HEK293 (cell line): ENCODE results near the gene ARHGAP23.

Experiments used
- BCL11B ChIP-seq: fragments of 450-650 bp; formaldehyde crosslinking; IDR thresholded peaks from 2 replicates; pipeline ENCODE4 v1.5.1; 2016; ENCODE audit warnings: low read depth, missing biosample characterization, missing genetic modification characterization
- KLF16 ChIP-seq: fragments of 450-650 bp; formaldehyde crosslinking; IDR thresholded peaks from 2 replicates; pipeline ENCODE4 v1.5.1; 2017; ENCODE audit warnings: missing biosample characterization, missing genetic modification characterization
- KLF7 ChIP-seq: fragments of 450-650 bp; formaldehyde crosslinking; IDR thresholded peaks from 2 replicates; pipeline ENCODE4 v1.5.1; 2016; ENCODE audit warnings: missing biosample characterization, missing genetic modification characterization, borderline replicate concordance
- KLF8 ChIP-seq: fragments of 450-650 bp; formaldehyde crosslinking; IDR thresholded peaks from 2 replicates; pipeline ENCODE4 v1.5.1; 2016; ENCODE audit warnings: missing biosample characterization, missing genetic modification characterization
- KLF9 ChIP-seq: fragments of 450-650 bp; formaldehyde crosslinking; IDR thresholded peaks from 2 replicates; pipeline ENCODE4 v1.5.1; 2016; ENCODE audit warnings: missing biosample characterization, missing genetic modification characterization, low read depth
- MYNN ChIP-seq: fragments of 450-650 bp; formaldehyde crosslinking; IDR thresholded peaks from 2 replicates; pipeline ENCODE4 v1.5.1; 2016; ENCODE audit warnings: missing biosample characterization, missing genetic modification characterization, borderline replicate concordance
- PRDM10 ChIP-seq: fragments of 450-650 bp; formaldehyde crosslinking; IDR thresholded peaks from 2 replicates; pipeline ENCODE4 v1.5.1; 2016; ENCODE audit warnings: missing biosample characterization, missing genetic modification characterization
- SP7 ChIP-seq: fragments of 450-650 bp; formaldehyde crosslinking; IDR thresholded peaks from 2 replicates; pipeline ENCODE4 v1.5.1; 2016; ENCODE audit warnings: missing biosample characterization, missing genetic modification characterization
- TCF7L2 ChIP-seq: IDR thresholded peaks from 2 replicates; pipeline ENCODE4 v1.6.1; 2011; ENCODE audit warnings: low read depth, mild to moderate bottlenecking, inconsistent platforms, low read length, moderate library complexity, borderline replicate concordance
- WT1 ChIP-seq: fragments of 450-650 bp; formaldehyde crosslinking; IDR thresholded peaks from 2 replicates; pipeline ENCODE4 v1.5.1; 2016; ENCODE audit warnings: missing biosample characterization, missing genetic modification characterization
- ZBTB8A ChIP-seq: fragments of 450-650 bp; formaldehyde crosslinking; IDR thresholded peaks from 2 replicates; pipeline ENCODE4 v1.5.1; 2016; ENCODE audit warnings: missing biosample characterization, missing genetic modification characterization
- ZEB2 ChIP-seq: fragments of 450-650 bp; formaldehyde crosslinking; IDR thresholded peaks from 2 replicates; pipeline ENCODE4 v1.5.1; 2016; ENCODE audit warnings: missing biosample characterization, missing genetic modification characterization
- ZNF24 ChIP-seq: fragments of 450-650 bp; formaldehyde crosslinking; IDR thresholded peaks from 2 replicates; pipeline ENCODE4 v1.5.1; 2016; ENCODE audit warnings: missing biosample characterization, missing genetic modification characterization
- ZNF266 ChIP-seq: fragments of 450-650 bp; formaldehyde crosslinking; IDR thresholded peaks from 2 replicates; pipeline ENCODE4 v1.5.1; 2016; ENCODE audit warnings: missing biosample characterization, missing genetic modification characterization, low read depth
- ZNF324 ChIP-seq: fragments of 450-650 bp; formaldehyde crosslinking; IDR thresholded peaks from 2 replicates; pipeline ENCODE4 v1.5.1; 2016; ENCODE audit warnings: missing biosample characterization, missing genetic modification characterization
- ZNF341 ChIP-seq: fragments of 450-650 bp; formaldehyde crosslinking; IDR thresholded peaks from 2 replicates; pipeline ENCODE4; 2016; ENCODE audit warnings: low read depth, missing biosample characterization, missing genetic modification characterization
- ZNF423 ChIP-seq: fragments of 450-650 bp; formaldehyde crosslinking; IDR thresholded peaks from 2 replicates; pipeline ENCODE4 v1.5.1; 2016; ENCODE audit warnings: missing biosample characterization, missing genetic modification characterization
- ZNF558 ChIP-seq: fragments of 450-650 bp; formaldehyde crosslinking; IDR thresholded peaks from 2 replicates; pipeline ENCODE4 v1.5.1; 2016; ENCODE audit warnings: missing biosample characterization, missing genetic modification characterization
- ZNF629 ChIP-seq: fragments of 450-650 bp; formaldehyde crosslinking; IDR thresholded peaks from 2 replicates; pipeline ENCODE4 v1.5.1; 2017; ENCODE audit warnings: missing biosample characterization, missing genetic modification characterization
- ZNF692 ChIP-seq: fragments of 450-650 bp; formaldehyde crosslinking; IDR thresholded peaks from 2 replicates; pipeline ENCODE4 v1.5.1; 2016; ENCODE audit warnings: missing biosample characterization, missing genetic modification characterization
- TF ChIP-seq, protein P1 (sequence below): fragments of 450-650 bp; formaldehyde crosslinking; conservative IDR thresholded peaks from 2 replicates; pipeline ENCODE4 v1.5.1; 2016; ENCODE audit warnings: low read depth, missing biosample characterization, missing genetic modification characterization
- TF ChIP-seq, protein P2 (sequence below): fragments of 450-650 bp; IDR thresholded peaks from 2 replicates; pipeline ENCODE4 v1.5.1; 2018; ENCODE audit warnings: missing biosample characterization, mild to moderate bottlenecking, missing genetic modification characterization
- TF ChIP-seq, protein P3 (sequence below): fragments of 450-650 bp; formaldehyde crosslinking; IDR thresholded peaks from 2 replicates; pipeline ENCODE4 v1.5.1; 2016; ENCODE audit warnings: missing biosample characterization, missing genetic modification characterization
- TF ChIP-seq, protein P4 (sequence below): fragments of 450-650 bp; formaldehyde crosslinking; IDR thresholded peaks from 2 replicates; pipeline ENCODE4 v1.5.1; 2016; ENCODE audit warnings: missing biosample characterization, missing genetic modification characterization

The ARHGAP23 gene

DNA sequence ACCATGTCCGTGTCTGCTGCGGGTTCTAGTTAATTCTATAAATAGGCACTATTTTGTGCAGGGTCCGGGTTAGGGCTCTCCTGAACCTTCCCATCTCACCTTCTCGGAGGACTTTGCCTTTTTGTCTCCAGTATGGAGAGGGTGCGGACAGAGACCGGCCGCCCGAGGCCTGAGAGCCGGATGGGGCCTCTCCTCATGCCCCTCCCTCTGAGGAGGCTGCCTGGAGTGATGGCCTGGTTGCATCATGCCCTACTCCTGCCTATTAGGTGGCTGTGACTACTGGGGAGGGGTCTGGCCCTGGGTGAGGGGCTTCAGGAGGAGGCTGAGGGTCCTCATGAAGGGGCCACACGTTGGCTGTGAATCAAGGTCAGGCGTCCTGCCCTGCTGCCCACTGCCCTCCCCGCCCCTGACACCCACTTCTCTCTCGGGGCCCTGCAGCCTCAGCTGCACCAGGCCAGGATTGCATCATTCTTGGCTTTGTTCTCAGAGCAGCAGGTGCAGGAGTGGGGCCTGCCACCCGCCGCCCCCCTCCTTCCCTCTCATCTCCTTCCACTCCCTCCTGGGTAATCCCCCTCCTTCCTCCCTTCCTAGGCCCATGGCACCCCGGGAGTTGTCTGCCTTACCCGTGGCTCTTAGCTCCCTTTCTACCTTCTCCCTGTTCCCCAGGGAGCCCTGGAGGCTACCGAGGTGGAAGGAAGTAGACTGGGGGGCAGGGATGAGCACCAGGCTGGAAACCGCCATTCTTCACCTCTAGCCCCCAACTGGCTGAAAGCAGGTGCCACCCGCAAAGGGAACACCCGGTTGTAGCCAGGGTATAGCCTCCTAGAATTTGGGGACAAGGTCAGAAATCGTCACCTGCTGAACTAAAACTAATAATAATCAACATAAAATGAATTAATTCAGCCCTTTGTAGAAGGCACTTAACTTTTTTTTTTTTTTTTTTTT is 12.7 kb upstream of the ARHGAP23 start (continued):
- TF ChIP-seq ZNF692 (tag by site-specific recombination) (peak; percentile 98), KLF7 (tag by site-specific recombination) (peak; percentile 25; the same call in 1 of the 2 replicates), ZNF423 (tag by site-specific recombination) (peak; percentile 94), KLF9 (tag by site-specific recombination) (peak; percentile 62), TCF7L2 (0 out of 2 replicates have a peak, but pooled peaks have one; percentile 34), ZNF324 (tag by site-specific recombination) (peak; percentile 95), ZNF341 (peak; percentile 77), KLF8 (tag by site-specific recombination) (peak; percentile 82), ZNF629 (tag by site-specific recombination) (peak; percentile 75), WT1 (tag by site-specific recombination) (peak; percentile 83), ZEB2 (tag by site-specific recombination) (peak; percentile 97), SP7 (tag by site-specific recombination) (peak; percentile 89), MYNN (tag by site-specific recombination) (no peak), ZNF266 (tag by site-specific recombination) (no peak), PRDM10 (peak; percentile 85), ZNF558 (tag by site-specific recombination) (no peak; the same call in 1 of the 2 replicates), ZBTB8A (tag by site-specific recombination) (peak; percentile 75; the same call in 1 of the 2 replicates), KLF16 (tag by site-specific recombination) (peak; percentile 93), ZNF24 (tag by site-specific recombination) (peak; percentile 82; the same call in 1 of the 2 replicates), BCL11B (tag by site-specific recombination) (peak; percentile 74)
- TF ChIP-seq, protein P1, sequence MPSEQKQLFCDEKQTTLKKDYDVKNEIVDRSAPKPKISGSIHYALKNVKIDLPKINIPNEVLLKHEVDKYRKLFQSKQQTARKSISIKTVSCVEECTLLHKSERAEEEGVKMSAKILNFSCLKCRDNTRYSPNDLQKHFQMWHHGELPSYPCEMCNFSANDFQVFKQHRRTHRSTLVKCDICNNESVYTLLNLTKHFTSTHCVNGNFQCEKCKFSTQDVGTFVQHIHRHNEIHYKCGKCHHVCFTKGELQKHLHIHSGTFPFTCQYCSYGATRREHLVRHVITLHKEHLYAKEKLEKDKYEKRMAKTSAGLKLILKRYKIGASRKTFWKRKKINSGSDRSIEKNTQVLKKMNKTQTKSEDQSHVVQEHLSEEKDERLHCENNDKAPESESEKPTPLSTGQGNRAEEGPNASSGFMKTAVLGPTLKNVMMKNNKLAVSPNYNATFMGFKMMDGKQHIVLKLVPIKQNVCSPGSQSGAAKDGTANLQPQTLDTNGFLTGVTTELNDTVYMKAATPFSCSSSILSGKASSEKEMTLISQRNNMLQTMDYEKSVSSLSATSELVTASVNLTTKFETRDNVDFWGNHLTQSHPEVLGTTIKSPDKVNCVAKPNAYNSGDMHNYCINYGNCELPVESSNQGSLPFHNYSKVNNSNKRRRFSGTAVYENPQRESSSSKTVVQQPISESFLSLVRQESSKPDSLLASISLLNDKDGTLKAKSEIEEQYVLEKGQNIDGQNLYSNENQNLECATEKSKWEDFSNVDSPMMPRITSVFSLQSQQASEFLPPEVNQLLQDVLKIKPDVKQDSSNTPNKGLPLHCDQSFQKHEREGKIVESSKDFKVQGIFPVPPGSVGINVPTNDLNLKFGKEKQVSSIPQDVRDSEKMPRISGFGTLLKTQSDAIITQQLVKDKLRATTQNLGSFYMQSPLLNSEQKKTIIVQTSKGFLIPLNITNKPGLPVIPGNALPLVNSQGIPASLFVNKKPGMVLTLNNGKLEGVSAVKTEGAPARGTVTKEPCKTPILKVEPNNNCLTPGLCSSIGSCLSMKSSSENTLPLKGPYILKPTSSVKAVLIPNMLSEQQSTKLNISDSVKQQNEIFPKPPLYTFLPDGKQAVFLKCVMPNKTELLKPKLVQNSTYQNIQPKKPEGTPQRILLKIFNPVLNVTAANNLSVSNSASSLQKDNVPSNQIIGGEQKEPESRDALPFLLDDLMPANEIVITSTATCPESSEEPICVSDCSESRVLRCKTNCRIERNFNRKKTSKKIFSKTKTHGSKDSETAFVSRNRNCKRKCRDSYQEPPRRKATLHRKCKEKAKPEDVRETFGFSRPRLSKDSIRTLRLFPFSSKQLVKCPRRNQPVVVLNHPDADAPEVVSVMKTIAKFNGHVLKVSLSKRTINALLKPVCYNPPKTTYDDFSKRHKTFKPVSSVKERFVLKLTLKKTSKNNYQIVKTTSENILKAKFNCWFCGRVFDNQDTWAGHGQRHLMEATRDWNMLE, result peak; percentile 46; the same call in 1 of the 2 replicates
- TF ChIP-seq, protein P2, sequence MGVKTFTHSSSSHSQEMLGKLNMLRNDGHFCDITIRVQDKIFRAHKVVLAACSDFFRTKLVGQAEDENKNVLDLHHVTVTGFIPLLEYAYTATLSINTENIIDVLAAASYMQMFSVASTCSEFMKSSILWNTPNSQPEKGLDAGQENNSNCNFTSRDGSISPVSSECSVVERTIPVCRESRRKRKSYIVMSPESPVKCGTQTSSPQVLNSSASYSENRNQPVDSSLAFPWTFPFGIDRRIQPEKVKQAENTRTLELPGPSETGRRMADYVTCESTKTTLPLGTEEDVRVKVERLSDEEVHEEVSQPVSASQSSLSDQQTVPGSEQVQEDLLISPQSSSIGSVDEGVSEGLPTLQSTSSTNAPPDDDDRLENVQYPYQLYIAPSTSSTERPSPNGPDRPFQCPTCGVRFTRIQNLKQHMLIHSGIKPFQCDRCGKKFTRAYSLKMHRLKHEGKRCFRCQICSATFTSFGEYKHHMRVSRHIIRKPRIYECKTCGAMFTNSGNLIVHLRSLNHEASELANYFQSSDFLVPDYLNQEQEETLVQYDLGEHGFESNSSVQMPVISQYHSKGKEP, result peak; percentile 92
- TF ChIP-seq, protein P3, sequence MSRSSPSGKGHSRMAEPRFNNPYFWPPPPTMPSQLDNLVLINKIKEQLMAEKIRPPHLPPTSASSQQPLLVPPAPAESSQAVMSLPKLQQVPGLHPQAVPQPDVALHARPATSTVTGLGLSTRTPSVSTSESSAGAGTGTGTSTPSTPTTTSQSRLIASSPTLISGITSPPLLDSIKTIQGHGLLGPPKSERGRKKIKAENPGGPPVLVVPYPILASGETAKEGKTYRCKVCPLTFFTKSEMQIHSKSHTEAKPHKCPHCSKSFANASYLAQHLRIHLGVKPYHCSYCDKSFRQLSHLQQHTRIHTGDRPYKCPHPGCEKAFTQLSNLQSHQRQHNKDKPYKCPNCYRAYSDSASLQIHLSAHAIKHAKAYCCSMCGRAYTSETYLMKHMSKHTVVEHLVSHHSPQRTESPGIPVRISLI (tag by site-specific recombination), result no peak
- TF ChIP-seq, protein P4, sequence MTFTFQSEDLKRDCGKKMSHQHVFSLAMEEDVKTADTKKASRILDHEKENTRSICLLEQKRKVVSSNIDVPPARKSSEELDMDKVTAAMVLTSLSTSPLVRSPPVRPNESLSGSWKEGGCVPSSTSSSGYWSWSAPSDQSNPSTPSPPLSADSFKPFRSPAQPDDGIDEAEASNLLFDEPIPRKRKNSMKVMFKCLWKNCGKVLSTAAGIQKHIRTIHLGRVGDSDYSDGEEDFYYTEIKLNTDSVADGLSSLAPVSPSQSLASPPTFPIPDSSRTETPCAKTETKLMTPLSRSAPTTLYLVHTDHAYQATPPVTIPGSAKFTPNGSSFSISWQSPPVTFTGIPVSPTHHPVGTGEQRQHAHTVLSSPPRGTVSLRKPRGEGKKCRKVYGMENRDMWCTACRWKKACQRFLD (tag by site-specific recombination), result no peak
